Fibroblast of peridontal ligament (primary cell): ENCODE measurements around the gene BEST2.
A peak's percentile ranks its signal among the peaks of the same experiment; 100 is the strongest.
"Not testable (repeated sequence)": the region's sequence is repeated elsewhere in the genome, so short reads cannot be mapped to it uniquely, and the experiment has no call there.

Experiments
- DNase-seq: peaks from one replicate; pipeline ENCODE4 v3.0.0-alpha.2; 2010; ENCODE audit errors: extremely low read depth

The BEST2 gene

GRCh38 chr19:12751635-12752034 lies at the start of gene BEST2:
Gene BEST2, plus strand, starts transcription at chr19:12751791. Its CDS starts 802 bp downstream, at chr19:12752593.
- DNase-seq, result no peak

DNA sequence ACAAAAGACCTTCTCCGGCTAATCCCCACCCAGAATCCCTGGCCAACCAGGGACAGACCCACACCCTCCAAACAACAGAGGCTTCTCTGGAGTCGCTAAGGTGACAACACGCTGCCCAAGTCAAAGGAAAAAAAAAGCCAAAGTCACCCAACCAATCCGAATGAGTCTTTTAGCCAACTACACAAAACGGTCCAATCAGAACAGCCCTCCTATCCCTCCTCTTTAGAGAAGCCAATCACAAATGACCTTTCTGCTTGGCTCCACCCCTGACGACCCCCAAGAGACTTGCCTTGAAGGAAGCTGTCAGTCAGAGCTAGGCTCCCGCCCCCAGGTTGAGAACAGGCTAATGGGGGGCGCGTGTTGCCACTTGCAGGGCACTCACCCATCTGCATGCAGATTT lies 48.5 kb upstream of the BEST2 start:
- DNase-seq, result peak; percentile 54

GRCh38 chr19:12705169-12705568 lies 46.4 kb upstream of the BEST2 start:
- no peak for DNase-seq

GRCh38 chr19:12705654-12706331 lies 45.8 kb upstream of the BEST2 start:
- no peak for DNase-seq

DNA sequence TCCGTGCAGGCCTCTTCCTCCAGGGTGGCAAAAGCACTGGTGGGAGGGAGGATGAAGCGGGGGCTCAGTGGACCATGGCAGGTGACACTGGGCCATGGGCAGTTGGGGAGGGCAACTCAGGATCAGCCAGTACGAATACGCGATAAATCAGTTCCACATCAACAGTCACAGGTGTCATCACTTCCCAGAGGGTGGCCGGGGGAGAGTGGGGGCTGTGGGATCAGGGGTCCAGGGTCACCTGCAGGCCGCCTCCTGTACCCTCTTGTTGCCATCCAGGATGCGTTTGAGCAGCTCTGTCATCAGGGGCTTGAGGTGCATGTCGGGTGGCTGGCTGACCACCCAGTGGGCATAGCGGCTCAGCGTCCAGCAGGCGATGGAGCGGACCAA lies 45.3 kb upstream of the BEST2 start:
- no peak for DNase-seq

DNA sequence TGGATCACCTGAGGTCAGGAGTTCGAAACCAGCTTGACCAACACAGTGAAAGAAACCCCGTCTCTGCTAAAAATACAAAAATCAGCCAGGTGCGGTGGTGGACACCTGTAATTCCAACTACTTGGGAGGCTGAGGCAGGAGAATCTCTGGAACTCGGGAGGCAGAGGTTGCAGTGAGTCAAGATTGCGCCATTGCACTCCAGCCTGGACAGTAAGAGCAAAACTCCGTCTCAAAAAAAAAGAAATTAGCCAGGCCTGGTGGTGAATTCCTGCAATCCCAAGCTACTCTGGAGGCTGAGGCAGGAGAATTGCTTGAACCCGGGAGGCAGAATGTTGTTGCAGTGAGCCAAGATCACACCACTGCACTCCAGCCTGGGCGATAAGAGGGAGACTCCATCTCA lies 43.0 kb upstream of the BEST2 start:
- DNase-seq, result no peak

DNA sequence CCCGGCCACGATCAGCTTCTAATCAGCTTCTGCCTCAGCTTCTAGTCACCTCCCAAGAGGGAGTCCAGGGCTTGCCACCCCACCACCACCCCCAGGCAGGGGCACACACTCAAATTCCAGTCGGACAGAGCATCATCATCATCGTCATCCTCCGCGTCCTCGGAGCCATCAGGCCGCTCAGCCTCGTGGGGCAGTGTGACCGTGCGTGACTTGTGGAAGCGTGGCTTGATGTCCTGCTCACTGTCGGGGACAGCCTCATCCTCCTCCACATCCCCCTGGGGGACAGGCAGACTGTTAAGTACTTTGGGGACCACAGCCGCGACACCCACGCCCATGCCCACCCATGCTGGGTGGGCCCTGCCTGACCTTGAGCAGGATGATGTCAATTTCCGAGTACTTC lies 40.4 kb upstream of the BEST2 start:
- DNase-seq, result no peak

- not testable (repeated sequence) for DNase-seq
These were observed 39.5 kb upstream of the BEST2 start for GRCh38 chr19:12712077-12712476.

DNA sequence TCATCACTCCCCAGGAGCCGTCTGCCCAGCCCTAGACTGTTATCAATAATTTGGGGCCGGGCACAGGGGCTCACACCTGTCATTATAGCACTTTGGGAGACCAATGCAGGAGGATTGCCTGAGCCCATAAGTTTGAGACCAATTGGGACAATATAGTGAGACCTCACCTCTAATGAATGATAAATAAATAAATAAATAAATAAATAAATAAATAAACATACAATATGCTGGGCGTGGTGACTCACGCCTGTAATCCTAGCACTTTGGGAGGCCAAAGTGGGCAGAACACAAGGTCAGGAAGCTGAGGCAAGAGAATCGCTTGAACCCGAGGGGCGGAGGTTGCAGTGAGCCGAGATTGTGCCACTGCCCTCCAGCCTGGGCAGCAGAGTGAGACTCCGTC lies 38.3 kb upstream of the BEST2 start:
- not testable (repeated sequence) for DNase-seq

DNA sequence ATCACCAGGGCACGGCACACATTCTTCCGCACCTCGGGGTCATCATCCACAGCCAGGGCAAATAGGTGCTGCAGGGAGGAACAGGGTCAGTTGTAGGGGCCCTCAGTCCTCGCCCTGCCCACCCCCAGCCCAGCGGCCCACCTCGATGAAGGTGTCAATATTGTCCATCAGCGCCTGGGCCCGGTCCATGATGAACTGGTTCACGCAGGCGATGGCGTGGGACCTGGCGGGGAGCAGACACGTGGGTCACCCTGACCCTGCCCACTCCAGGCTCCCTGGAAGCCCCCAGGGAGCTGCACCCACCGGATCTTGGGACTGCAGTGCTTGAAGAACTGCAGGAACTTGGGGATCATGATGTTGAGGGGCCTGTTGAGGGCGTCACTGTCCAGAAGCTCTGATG lies 36.5 kb upstream of the BEST2 start:
- no peak for DNase-seq

DNA sequence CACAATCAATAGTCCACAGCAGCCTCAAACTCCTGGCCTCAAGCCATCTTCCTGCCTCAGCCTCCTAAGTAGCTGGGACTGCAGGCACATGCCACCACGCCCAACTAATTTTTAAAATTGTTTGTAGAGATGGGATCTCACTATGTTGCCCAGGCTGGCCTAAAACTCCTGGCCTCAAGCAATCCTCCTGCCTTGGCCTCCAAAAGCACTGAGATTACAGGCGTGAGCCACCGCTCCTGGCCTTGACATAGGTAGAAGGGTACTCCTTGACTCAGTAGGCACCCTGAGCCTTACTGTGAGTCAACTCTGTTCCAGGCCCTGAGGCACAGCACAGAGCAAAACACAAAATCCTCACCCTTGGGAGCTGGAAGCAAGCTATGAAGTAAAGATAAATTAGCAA lies 35.7 kb upstream of the BEST2 start:
- DNase-seq, result no peak

- peak; percentile 4 for DNase-seq
These were observed 31.3 kb upstream of the BEST2 start for GRCh38 chr19:12720296-12720695.

- DNase-seq, result peak; percentile 16
These were observed 30.5 kb upstream of the BEST2 start for GRCh38 chr19:12720851-12721655.

- peak; percentile 67 for DNase-seq
These were observed 29.7 kb upstream of the BEST2 start for GRCh38 chr19:12721656-12722565.

- peak; percentile 99 for DNase-seq
These were observed 28.8 kb upstream of the BEST2 start for GRCh38 chr19:12722566-12723380.

- DNase-seq, result peak; percentile 15
These were observed 28.3 kb upstream of the BEST2 start for GRCh38 chr19:12723381-12723640.

DNA sequence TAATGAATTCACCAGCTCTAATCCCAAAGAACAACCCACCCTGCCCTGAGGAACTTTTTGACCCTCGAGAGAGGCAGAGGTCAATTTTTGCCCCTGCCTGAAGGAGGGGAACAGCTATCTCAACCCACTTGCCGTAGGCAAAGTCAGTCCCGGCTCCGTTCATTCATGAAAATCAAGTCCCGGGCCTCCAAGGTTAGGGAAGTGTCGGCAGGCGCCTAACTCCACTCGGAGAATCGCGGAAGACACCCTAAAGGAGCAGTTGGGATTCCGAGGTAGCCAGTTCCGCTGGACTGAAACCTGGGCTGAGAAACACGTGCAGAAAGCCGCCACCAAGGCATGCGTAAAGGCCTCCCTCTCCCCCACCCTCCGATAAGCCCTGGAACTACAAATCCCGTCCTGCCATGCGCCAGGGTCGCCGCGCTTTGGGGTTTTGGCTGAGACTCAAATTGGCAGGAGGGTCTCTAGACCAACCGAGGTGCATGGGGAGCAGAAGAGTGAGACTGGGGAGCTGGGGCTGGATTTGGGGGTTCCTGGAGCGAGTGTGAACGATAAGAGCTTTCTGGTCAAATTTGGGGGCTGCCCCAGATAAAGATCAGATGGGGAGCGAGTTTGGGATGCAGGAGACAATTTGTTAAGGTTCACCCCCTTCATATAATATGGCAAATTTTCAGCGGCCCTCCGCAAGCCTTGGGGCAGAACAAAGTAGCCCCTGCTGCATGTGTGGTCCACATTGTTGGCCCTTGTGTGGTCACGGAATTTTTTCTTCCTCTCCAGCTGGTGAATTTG lies 27.8 kb upstream of the BEST2 start, which contains the start of gene TNPO2:
Gene TNPO2, minus strand, starts transcription at position 292 of the 786 bp plus-strand sequence. CDS start 2,955 bp downstream, outside the sequence.
- DNase-seq, result peak; percentile 49

- not testable (repeated sequence) for DNase-seq
These were observed 26.0 kb upstream of the BEST2 start for GRCh38 chr19:12725612-12726011.

DNA sequence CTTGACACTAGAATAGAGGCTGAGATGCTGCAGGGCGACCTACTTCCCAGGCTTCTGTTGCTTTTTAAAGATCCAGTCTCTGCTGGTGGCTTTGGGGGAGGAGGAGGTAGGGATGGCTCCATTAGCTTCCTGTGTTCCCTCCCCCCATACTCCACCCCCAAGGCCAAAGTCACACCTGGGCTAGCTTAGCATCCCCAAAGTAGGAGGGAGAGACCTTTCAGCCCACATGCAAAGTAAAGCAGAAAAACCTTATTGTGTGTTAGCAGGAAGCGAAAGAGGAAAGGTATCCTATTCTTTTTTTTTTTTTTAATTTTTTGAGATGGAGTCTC lies 24.6 kb upstream of the BEST2 start:
- DNase-seq, result no peak

DNA sequence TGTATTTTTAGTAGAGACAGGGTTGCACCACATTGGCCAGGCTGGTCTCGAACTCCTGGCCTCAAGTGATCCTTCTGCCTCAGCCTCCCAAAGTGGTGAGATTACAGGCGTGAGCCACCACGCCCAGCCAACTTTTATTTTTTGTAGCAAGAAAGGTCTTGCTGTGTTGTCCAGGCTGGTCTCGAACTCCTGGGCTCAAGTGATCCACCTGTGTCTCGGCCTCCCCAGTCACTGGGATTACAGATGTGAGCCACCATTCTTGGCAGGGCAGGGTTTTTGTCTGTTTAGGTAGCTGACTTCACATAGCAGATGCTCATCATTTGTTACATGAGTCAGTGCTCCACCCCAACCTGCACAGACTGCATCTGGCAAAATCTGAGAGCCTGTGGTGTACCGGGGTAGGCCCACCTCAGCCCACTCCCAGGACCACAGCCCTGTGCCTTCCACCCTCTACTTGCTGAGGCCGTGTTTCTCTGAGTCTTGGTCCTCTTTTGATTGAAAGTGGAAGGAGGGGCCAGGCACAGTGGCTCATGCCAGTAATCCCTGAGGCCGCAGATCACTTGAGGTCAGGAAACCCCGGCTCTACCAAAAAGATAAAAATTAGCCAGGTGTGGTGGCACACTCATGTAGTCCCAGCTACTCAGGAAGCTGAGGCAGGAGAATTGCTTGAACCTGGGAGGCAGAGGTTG lies 23.7 kb upstream of the BEST2 start:
- no peak for DNase-seq
